HG03457 (cell line): Measurements from ENCODE around the gene KCNK2.

Experiments
- ATAC-seq: cut with Tn5 transposase; IDR thresholded peaks from one replicate; pipeline ENCODE4 v1.9.1; 2021; ENCODE audit warnings: moderate number of reproducible peaks; ENCODE audit not compliant: unreplicated experiment

KCNK2 gene

GRCh38 chr1:215250913-215251312 lies 168.4 kb downstream of the KCNK2 start:
- no peak for ATAC-seq

- no peak for ATAC-seq
Observed at GRCh38 chr1:215251428-215251827, 168.9 kb downstream of the KCNK2 start.

- no peak for ATAC-seq
Observed at GRCh38 chr1:215252164-215252563, 169.6 kb downstream of the KCNK2 start.

- ATAC-seq = no peak
Observed at GRCh38 chr1:215256936-215257679, 174.6 kb downstream of the KCNK2 start.

- no peak for ATAC-seq
Observed at GRCh38 chr1:215260711-215261110, 178.2 kb downstream of the KCNK2 start.

- ATAC-seq = no peak
Observed at GRCh38 chr1:215262106-215262505, 179.6 kb downstream of the KCNK2 start.

- no peak for ATAC-seq
Observed at GRCh38 chr1:215263636-215264035, 181.1 kb downstream of the KCNK2 start.

- no peak for ATAC-seq
Observed at GRCh38 chr1:215264649-215265048, 182.1 kb downstream of the KCNK2 start.

- no peak for ATAC-seq
Observed at GRCh38 chr1:215267495-215267894, 185.0 kb downstream of the KCNK2 start.

GRCh38 chr1:215269955-215270354 lies 187.4 kb downstream of the KCNK2 start:
- ATAC-seq = no peak

GRCh38 chr1:215273838-215274516 lies 191.4 kb downstream of the KCNK2 start:
- no peak for ATAC-seq

- ATAC-seq = no peak
Observed at GRCh38 chr1:215276582-215276981, 194.0 kb downstream of the KCNK2 start.

- no peak for ATAC-seq
Observed at GRCh38 chr1:215277532-215277931, 195.0 kb downstream of the KCNK2 start.

GRCh38 chr1:215279682-215280081 lies 197.1 kb downstream of the KCNK2 start:
- no peak for ATAC-seq

GRCh38 chr1:215282557-215282956 lies 200.0 kb downstream of the KCNK2 start:
- ATAC-seq = no peak

GRCh38 chr1:215285013-215285800 lies 202.7 kb downstream of the KCNK2 start:
- ATAC-seq = no peak
